ENCODE data around the gene KRTAP10-1. TPM values are rescaled to one million over a fixed set of nuclear protein-coding genes. Genes with fewer than 3 reads are reported as not detected.

The KRTAP10-1 gene
- total RNA-seq, 2 donors from 2014 or later = not detected

GRCh38 chr21:44526096-44526997, 13.6 kb downstream of the KRTAP10-1 start:
- Histone ChIP-seq H3K36me3 (ENCODE audit: control insufficient read depth, insufficient read depth, low read length) (no peaks in the 10 kb centered on the region), H3K9me3 (ENCODE audit: control insufficient read depth, low read length) (peaks cover 10% of the 10 kb centered on the region), H3K27me3 (ENCODE audit: control insufficient read depth, insufficient read depth, low read length, poor library complexity, severe bottlenecking) (no peaks in the 10 kb centered on the region), H3K4me3 (ENCODE audit: low read length) (no peak overlapping the region), H3K9ac (ENCODE audit: extremely low read depth, low read length, poor library complexity, severe bottlenecking) (no peak overlapping the region), H3K27ac (ENCODE audit: low read depth, low read length) (no peak overlapping the region), H3K4me1 (ENCODE audit: control insufficient read depth, insufficient read depth, low read length) (no peaks in the 10 kb centered on the region)
- 91 to 95% methylated on average over 6 to 12 of the region's 12 CpGs for WGBS, 2 experiments (ENCODE audit: insufficient coverage in 1 of 2, insufficient read length in 1 of 2)
- no peaks in the 10 kb centered on the region for H3K9me3 Mint-ChIP-seq
- H3K27me3 Mint-ChIP-seq (ENCODE audit: insufficient read depth) = no peaks in the 10 kb centered on the region
- H3K4me3 Mint-ChIP-seq = no peak overlapping the region
- no peaks in the 10 kb centered on the region for H3K36me3 Mint-ChIP-seq (ENCODE audit: low read depth)
- DNase-seq = no peak
- no peak for TF ChIP-seq CTCF (conservative IDR thresholded peaks at IDR 0.05)
- H3K4me1 Mint-ChIP-seq = no peaks in the 10 kb centered on the region
- H3K27ac Mint-ChIP-seq = no peak overlapping the region

DNA sequence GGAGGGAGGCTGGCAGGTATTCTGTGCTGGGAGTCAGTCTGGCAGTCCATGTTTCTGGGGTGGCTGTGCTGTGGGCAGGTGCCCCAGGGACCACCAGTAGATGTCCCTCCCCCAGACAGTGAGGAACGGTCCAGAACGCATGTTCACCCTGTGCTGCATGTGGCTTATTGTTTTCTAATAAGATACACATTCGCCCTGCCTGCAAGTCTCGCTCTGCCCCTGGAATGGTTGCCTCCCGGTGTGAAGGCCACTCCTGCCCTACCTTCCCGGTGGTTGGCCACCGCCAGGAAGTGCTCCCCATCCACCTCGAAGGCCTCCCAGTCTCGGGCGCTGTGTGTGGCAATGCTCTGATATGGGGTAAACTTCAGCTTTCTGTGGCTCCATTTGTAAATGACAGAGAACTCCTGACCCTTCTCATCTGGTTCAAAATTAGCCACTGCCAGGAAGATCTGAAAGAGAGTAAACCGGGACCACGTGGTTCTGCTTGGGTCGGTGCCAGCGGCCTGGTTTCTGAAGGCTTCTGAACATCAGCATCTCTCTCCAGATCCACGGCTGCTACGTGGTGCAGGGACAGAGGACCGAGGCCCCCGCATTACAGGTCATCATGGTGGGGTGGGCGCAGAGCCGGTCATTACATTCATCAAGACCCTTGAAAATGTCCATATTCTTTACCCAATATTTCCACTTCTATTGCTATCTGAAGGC, 14.5 kb downstream of the KRTAP10-1 start:
- no peak for DNase-seq
- Mint-ChIP-seq H3K27ac (no peak overlapping the region), H3K4me3 (no peak overlapping the region), H3K27me3 (ENCODE audit: insufficient read depth) (no peaks in the 10 kb centered on the region), H3K36me3 (ENCODE audit: low read depth) (no peaks in the 10 kb centered on the region), H3K4me1 (no peaks in the 10 kb centered on the region), H3K9me3 (no peaks in the 10 kb centered on the region)
- Histone ChIP-seq H3K4me3 (ENCODE audit: low read length) (no peak overlapping the region), H3K27me3 (ENCODE audit: control insufficient read depth, insufficient read depth, low read length, poor library complexity, severe bottlenecking) (no peaks in the 10 kb centered on the region), H3K27ac (ENCODE audit: low read depth, low read length) (no peak overlapping the region), H3K9me3 (ENCODE audit: control insufficient read depth, low read length) (peaks cover 10% of the 10 kb centered on the region), H3K4me1 (ENCODE audit: control insufficient read depth, insufficient read depth, low read length) (no peaks in the 10 kb centered on the region), H3K36me3 (ENCODE audit: control insufficient read depth, insufficient read depth, low read length) (no peaks in the 10 kb centered on the region), H3K9ac (ENCODE audit: extremely low read depth, low read length, poor library complexity, severe bottlenecking) (no peak overlapping the region)
- TF ChIP-seq CTCF (conservative IDR thresholded peaks at IDR 0.05) = no peak
- WGBS, 2 experiments (ENCODE audit: insufficient coverage in 1 of 2, insufficient read length in 1 of 2) = 92 to 97% methylated on average over 16 to 20 of the region's 20 CpGs

DNA sequence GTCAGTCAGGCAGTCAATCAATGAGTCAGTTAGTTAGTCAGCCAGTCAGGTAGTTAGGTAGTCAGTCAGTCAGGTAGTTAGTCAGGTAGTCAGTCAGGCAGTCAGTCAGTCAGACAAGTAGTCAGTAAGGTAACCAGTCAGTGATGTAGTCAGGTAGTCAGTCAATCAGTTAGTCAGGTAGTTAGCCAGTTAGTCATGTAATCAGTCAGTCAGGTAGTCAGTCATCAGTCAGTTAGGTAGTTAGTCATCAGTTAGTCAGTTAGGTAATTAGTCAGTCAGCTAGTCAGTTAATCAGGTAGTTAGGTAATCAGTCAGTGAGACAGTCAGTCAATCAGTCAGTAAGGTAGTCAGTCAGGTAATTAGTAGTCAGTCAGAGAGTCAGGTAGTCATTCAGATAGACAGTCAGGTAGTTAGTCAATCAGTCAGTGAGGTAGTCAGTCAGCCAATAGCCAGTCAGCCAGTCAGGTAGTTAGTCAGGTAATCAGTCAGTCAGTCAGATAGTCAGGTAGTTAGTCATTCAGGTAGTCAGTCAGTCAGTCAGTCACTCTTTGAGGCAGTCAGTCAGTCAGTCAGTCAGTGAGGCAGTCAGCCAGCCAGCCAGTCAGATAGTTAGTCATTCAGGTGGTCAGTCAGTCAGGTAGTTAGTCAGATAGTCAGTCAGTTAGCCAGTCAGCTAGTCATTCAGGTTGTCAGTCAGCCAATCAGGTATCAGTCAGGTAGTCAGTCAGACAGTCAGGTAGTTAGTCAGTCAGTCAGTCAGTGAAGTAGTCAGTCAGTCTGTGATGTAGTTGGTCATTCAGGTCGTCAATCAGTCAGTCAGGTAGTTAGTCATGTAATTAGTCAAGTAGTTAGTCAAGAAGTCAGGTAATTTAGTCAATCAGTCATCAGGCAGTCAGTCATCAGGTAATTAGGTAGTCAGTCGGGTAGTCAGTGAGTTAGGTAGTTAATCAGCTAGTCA, 15.3 kb downstream of the KRTAP10-1 start:
- Mint-ChIP-seq H3K27me3 (ENCODE audit: insufficient read depth) (no peaks in the 10 kb centered on the region), H3K4me1 (no peaks in the 10 kb centered on the region), H3K27ac (no peak overlapping the region), H3K9me3 (no peaks in the 10 kb centered on the region), H3K4me3 (no peak overlapping the region), H3K36me3 (ENCODE audit: low read depth) (no peaks in the 10 kb centered on the region)
- DNase-seq = no peak
- H3K27me3 ChIP-seq (ENCODE audit: control insufficient read depth, insufficient read depth, low read length, poor library complexity, severe bottlenecking) = no peaks in the 10 kb centered on the region
- H3K9me3 ChIP-seq (ENCODE audit: control insufficient read depth, low read length) = peaks cover 10% of the 10 kb centered on the region
- TF ChIP-seq CTCF (conservative IDR thresholded peaks at IDR 0.05) = no peak
- no peak overlapping the region for H3K4me3 ChIP-seq (ENCODE audit: low read length)
- WGBS, 2 experiments (ENCODE audit: insufficient coverage in 1 of 2, insufficient read length in 1 of 2) = 75 to 84% methylated on average over 1 to 2 of the region's 2 CpGs
- no peak overlapping the region for H3K27ac ChIP-seq (ENCODE audit: low read depth, low read length)
- no peaks in the 10 kb centered on the region for H3K4me1 ChIP-seq (ENCODE audit: control insufficient read depth, insufficient read depth, low read length)
- no peak overlapping the region for H3K9ac ChIP-seq (ENCODE audit: extremely low read depth, low read length, poor library complexity, severe bottlenecking)
- H3K36me3 ChIP-seq (ENCODE audit: control insufficient read depth, insufficient read depth, low read length) = no peaks in the 10 kb centered on the region

Measured in endodermal cell (in vitro differentiated cells).